ENCODE results near the gene CREBBP. TPM values are rescaled to one million over a fixed set of nuclear protein-coding genes. Genes with fewer than 3 reads are reported as not detected.

CREBBP gene
- total and polyA plus RNA-seq, 2 experiments from 2014 or later: 36.9 to 54.8 TPM

DNA sequence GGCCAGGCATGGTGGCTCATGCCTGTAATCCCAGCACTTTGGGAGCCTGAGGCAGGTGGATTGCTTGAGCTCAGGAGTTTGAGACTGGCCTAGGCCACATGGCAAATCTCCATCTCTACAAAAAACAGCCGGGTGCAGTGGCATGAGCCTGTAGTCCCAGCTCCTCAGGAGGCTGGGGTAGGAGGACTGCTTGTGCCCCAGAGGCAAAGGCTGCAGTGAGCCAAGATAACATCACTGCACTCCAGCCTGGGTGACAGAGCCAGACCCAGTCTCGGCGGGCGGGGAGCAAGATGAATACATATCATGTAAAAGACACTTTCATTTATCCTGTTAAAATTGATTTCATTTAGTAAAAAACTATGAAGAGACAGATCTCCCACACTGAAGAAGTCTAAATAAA lies 54.6 kb downstream of the CREBBP start:
- no peak for TF ChIP-seq STAT1 (IDR thresholded peaks at IDR 0.05; ENCODE audit: unreplicated experiment)
- TF ChIP-seq, protein P1, sequence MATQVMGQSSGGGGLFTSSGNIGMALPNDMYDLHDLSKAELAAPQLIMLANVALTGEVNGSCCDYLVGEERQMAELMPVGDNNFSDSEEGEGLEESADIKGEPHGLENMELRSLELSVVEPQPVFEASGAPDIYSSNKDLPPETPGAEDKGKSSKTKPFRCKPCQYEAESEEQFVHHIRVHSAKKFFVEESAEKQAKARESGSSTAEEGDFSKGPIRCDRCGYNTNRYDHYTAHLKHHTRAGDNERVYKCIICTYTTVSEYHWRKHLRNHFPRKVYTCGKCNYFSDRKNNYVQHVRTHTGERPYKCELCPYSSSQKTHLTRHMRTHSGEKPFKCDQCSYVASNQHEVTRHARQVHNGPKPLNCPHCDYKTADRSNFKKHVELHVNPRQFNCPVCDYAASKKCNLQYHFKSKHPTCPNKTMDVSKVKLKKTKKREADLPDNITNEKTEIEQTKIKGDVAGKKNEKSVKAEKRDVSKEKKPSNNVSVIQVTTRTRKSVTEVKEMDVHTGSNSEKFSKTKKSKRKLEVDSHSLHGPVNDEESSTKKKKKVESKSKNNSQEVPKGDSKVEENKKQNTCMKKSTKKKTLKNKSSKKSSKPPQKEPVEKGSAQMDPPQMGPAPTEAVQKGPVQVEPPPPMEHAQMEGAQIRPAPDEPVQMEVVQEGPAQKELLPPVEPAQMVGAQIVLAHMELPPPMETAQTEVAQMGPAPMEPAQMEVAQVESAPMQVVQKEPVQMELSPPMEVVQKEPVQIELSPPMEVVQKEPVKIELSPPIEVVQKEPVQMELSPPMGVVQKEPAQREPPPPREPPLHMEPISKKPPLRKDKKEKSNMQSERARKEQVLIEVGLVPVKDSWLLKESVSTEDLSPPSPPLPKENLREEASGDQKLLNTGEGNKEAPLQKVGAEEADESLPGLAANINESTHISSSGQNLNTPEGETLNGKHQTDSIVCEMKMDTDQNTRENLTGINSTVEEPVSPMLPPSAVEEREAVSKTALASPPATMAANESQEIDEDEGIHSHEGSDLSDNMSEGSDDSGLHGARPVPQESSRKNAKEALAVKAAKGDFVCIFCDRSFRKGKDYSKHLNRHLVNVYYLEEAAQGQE (IDR thresholded peaks at IDR 0.05; ENCODE audit: unreplicated experiment): no peak
- no peak for TF ChIP-seq NANOG (IDR thresholded peaks at IDR 0.05; ENCODE audit: borderline replicate concordance)
- TF ChIP-seq POLR2AphosphoS5 (IDR thresholded peaks at IDR 0.05; ENCODE audit: low read depth): no peak
- no peak for TF ChIP-seq EZH2phosphoT487 (IDR thresholded peaks at IDR 0.05; ENCODE audit: unreplicated experiment)
- TF ChIP-seq CTCF (conservative IDR thresholded peaks at IDR 0.05; ENCODE audit: low read depth in 2 of 2): no peak
- TF ChIP-seq CREB1 (CRISPR knock-in tag; IDR thresholded peaks at IDR 0.05; ENCODE audit: low read depth): no peak
- no peak for TF ChIP-seq ZNF114 (CRISPR knock-in tag; IDR thresholded peaks at IDR 0.05)
- Histone ChIP-seq H3K36me3 (ENCODE audit: insufficient read depth) (peaks cover 3% of the 10 kb centered on the region; the same call in 1 of the 2 replicates), H3K4me2 (no peak overlapping the region), H3K27me3 (ENCODE audit: insufficient read depth) (no peaks in the 10 kb centered on the region), H3K9me2 (ENCODE audit: insufficient read depth) (no peaks in the 10 kb centered on the region), H3K27ac (ENCODE audit: low read depth) (no peak overlapping the region), H3K4me3 (no peak overlapping the region), H2AFZ (no peak overlapping the region), H3K4me1 (ENCODE audit: insufficient read depth) (peaks cover 20% of the 10 kb centered on the region), H3F3A (replicated peaks; ENCODE audit: low read depth) (peaks cover 2% of the 10 kb centered on the region; the same call in 1 of the 2 replicates), H4K20me1 (replicated peaks; ENCODE audit: insufficient read depth) (peaks cover 77% of the 10 kb centered on the region), H3K79me2 (replicated peaks; ENCODE audit: insufficient read depth) (peaks cover 100% of the 10 kb centered on the region)
- DNase-seq (ENCODE audit: low spot score): no peak
- ATAC-seq: no peak
- Mint-ChIP-seq H3K4me1 (peaks cover 37% of the 10 kb centered on the region), H3K9me3 (no peaks in the 10 kb centered on the region), H3K4me3 (no peak overlapping the region), H3K36me3 (ENCODE audit: low read depth) (no peaks in the 10 kb centered on the region), H3K27ac (no peak overlapping the region), H3K27me3 (ENCODE audit: insufficient read depth, low read depth, poor library complexity) (peaks cover 3% of the 10 kb centered on the region)

- Histone ChIP-seq H3K79me2 (replicated peaks; ENCODE audit: insufficient read depth) (peaks cover 100% of the 10 kb centered on the region), H3K4me1 (ENCODE audit: insufficient read depth) (peaks cover 20% of the 10 kb centered on the region), H3K4me2 (no peak overlapping the region), H3F3A (replicated peaks; ENCODE audit: low read depth) (peaks cover 2% of the 10 kb centered on the region; the same call in 1 of the 2 replicates), H3K36me3 (ENCODE audit: insufficient read depth) (peaks cover 3% of the 10 kb centered on the region; the same call in 1 of the 2 replicates), H3K9me2 (ENCODE audit: insufficient read depth) (no peaks in the 10 kb centered on the region), H4K20me1 (replicated peaks; ENCODE audit: insufficient read depth) (peaks cover 83% of the 10 kb centered on the region), H3K4me3 (no peak overlapping the region), H2AFZ (no peak overlapping the region), H3K27ac (ENCODE audit: low read depth) (no peak overlapping the region), H3K27me3 (ENCODE audit: insufficient read depth) (no peaks in the 10 kb centered on the region)
- Mint-ChIP-seq H3K27ac (no peak overlapping the region), H3K27me3 (ENCODE audit: insufficient read depth, low read depth, poor library complexity) (peaks cover 2% of the 10 kb centered on the region), H3K36me3 (ENCODE audit: low read depth) (no peaks in the 10 kb centered on the region), H3K4me3 (no peak overlapping the region), H3K4me1 (peaks cover 34% of the 10 kb centered on the region), H3K9me3 (no peaks in the 10 kb centered on the region)
- ATAC-seq (no peak), DNase-seq (ENCODE audit: low spot score) (no peak)
- TF ChIP-seq ZNF114 (CRISPR knock-in tag; IDR thresholded peaks at IDR 0.05) (no peak), ZNF462 (CRISPR knock-in tag; IDR thresholded peaks at IDR 0.05) (no peak), JUNB (IDR thresholded peaks at IDR 0.05; ENCODE audit: unreplicated experiment) (no peak), STAT1 (IDR thresholded peaks at IDR 0.05; ENCODE audit: unreplicated experiment) (no peak)
Measured at GRCh38 chr16:3825103-3825502, 55.4 kb downstream of the CREBBP start.
